Ovary (tissue), 10 donors: ENCODE results near the gene RAB31. TPM values are rescaled to one million over a fixed set of nuclear protein-coding genes. Genes with fewer than 3 reads are reported as not detected.

Source experiments
- DNase-seq, 5 donors: peaks; one replicate each; pipeline ENCODE4 v3.0.0-alpha.2; 2019 to 2020
- H3K27ac ChIP-seq, 2 donors: fragments of 200-600 bp; one replicate each; pipeline versions ENCODE4 v1.5.1 to v1.8.0; 2019 to 2022
- H3K27me3 ChIP-seq: fragments of 200-600 bp; one replicate; pipeline ENCODE4 v1.8.0; 2022
- H3K36me3 ChIP-seq: fragments of 200-600 bp; sonication (generic); one replicate; pipeline ENCODE4 v1.5.1; 2019
- H3K4me1 ChIP-seq: one replicate; pipeline ENCODE4 v1.8.1; 2013; ENCODE audit warnings: mild to moderate bottlenecking, moderate library complexity; ENCODE audit not compliant: insufficient read depth
- H3K4me3 ChIP-seq: fragments of 200-600 bp; sonication (generic); one replicate; pipeline ENCODE4 v1.5.1; 2017
- H3K9me3 ChIP-seq, 2 donors: fragments of 200-600 bp in 1 of 2; sonication (generic) in 1 of 2; one replicate each; pipeline versions ENCODE4 v1.5.1 to v1.8.1; 2013 to 2019; ENCODE audit warnings: mild to moderate bottlenecking in 1 of 2, moderate library complexity in 1 of 2
- EP300 ChIP-seq: sonication (generic); formaldehyde crosslinking; IDR thresholded peaks from one replicate; pipeline ENCODE4 v1.6.1; 2017; ENCODE audit warnings: antibody characterized with exemption
- POLR2A ChIP-seq: fragments of 450-650 bp; IDR thresholded peaks from one replicate; pipeline ENCODE4 v1.6.1; 2017; ENCODE audit warnings: antibody characterized with exemption, mild to moderate bottlenecking, moderate library complexity
- WGBS, 3 donors: extraction: QIAGEN DNeasy Blood & Tissue Kit in 1 of 3; methylation state at CpG; one replicate each; pipeline versions ENCODE4 v1.1.5 to v1.1.7; 2013 to 2017; 5-methylcytosine and 5-hydroxymethylcytosine counted together
- intact Hi-C, 4 donors: fragments of 100-400 bp; cut with DNase I; formaldehyde crosslinking; loops; one replicate each; pipeline versions ENCODE4 v1.11.0 to v1.15.1; 2022 to 2023
- long read RNA-seq, 3 donors: library from polyadenylated mRNA in 2 of 3; unstranded in 2 of 3; transcript quantifications; one replicate each; pipeline ENCODE4 v2.0.0 and lab custom pipeline, GENCODE V29; 2021 to 2026
- polyA plus RNA-seq, 2 donors: library from polyadenylated mRNA; stranded (reverse); fragments of 200-250 nt in 1 of 2; fragments of 350-450 nt in 1 of 2; fragmentation: Illumina TruSeq in 1 of 2; extraction: RNeasy Lipid Tissue Mini Kit (QIAGEN cat#74804) in 1 of 2; gene quantifications; one replicate each; pipeline ENCODE4 v1.2.3, GENCODE V29; 2013 to 2014
- total RNA-seq, 7 donors: library from RNA; depleted of rRNA in 2 of 7; stranded (reverse); fragments of >200 nt in 2 of 7; fragmentation: NEBNext Ultra II Directional in 3 of 7; extraction: Animal tissue kit (Norgen Biotek cat#: 25700) in 3 of 7; gene quantifications; one replicate each; pipeline versions ENCODE4 v1.1.0 to v1.2.4, GENCODE V29; 2016 to 2023
- TF ChIP-seq, protein P1 (sequence below), 3 donors: fragments of 450-650 bp in 2 of 3; fragments of 200-600 bp in 1 of 3; IDR thresholded peaks; one replicate each; pipeline versions ENCODE4 v1.5.1 to v1.8.0; 2016 to 2022; ENCODE audit warnings: antibody characterized with exemption in 3 of 3, mild to moderate bottlenecking in 1 of 3
- donor health status: DM: no; HTN: no; CAD: no; lungs with moderate emphysema.
- donor health status: DM: no; HTN: no; CAD: no.
- donor health status: Bipolar disorder and iron deficiency.
- donor health status: DM: yes; HTN: yes; CAD: no.
- donor health status: DM: no; HTN: no; CAD: no.
- donor health status: DM: yes; HTN: yes; CAD: no.

RAB31 gene, protein sequence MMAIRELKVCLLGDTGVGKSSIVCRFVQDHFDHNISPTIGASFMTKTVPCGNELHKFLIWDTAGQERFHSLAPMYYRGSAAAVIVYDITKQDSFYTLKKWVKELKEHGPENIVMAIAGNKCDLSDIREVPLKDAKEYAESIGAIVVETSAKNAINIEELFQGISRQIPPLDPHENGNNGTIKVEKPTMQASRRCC
- 100 to 1,000 TPM in 3 of 7 donors, 10 to 100 TPM in 4; 37.9 to 188 (median 62.8) TPM for total RNA-seq
- 100 to 1,000 TPM in 1 of 2 donors, 10 to 100 TPM in 1; 44.3 to 163 TPM for polyA plus RNA-seq
- long read RNA-seq, donor 1, full-length matches to known transcripts: 103 of 181 reads
- long read RNA-seq, donor 1, partial matches to known transcripts: 50 of 181 reads
- long read RNA-seq, donor 1, other reads (novel, unspliced or antisense): 28 of 181 reads
- long read RNA-seq, donor 2, full-length matches to known transcripts: 4 of 4 reads
- long read RNA-seq, donor 2, partial matches to known transcripts: 0 of 4 reads
- long read RNA-seq, donor 2, other reads (novel, unspliced or antisense): 0 of 4 reads
- long read RNA-seq, donor 3, full-length matches to known transcripts: 502 of 532 reads
- long read RNA-seq, donor 3, partial matches to known transcripts: 4 of 532 reads
- long read RNA-seq, donor 3, other reads (novel, unspliced or antisense): 26 of 532 reads

DNA sequence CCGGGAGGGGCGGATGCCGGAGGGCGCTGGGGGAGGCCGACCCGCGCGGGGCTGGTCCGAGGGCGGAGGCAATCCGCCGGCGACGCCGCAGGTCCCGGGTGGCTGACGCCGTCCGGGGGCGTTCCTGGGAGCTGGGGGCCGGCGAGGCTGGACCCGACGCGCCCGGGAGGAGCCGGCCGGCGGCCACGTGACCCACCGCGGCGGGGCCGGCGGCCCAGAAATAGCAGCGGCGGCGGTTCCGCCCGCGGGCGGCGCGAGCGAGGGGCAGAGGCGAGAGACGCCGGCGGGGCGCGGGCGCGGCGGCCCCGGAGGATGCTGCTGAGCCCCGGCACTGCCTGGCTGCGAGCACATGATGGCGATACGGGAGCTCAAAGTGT lies at the start of gene RAB31:
Gene RAB31, plus strand, starts transcription at position 245 of the 377 bp plus-strand sequence. Its CDS starts 105 bp downstream, at position 350.
- 0% methylated on average over 4 to 59 of the region's 59 CpGs for WGBS, 3 donors
- no peaks in the 10 kb centered on the region for H3K9me3 ChIP-seq
- DNase-seq: peak; percentile 84 to 90 (median 86)
- TF ChIP-seq, protein P1, sequence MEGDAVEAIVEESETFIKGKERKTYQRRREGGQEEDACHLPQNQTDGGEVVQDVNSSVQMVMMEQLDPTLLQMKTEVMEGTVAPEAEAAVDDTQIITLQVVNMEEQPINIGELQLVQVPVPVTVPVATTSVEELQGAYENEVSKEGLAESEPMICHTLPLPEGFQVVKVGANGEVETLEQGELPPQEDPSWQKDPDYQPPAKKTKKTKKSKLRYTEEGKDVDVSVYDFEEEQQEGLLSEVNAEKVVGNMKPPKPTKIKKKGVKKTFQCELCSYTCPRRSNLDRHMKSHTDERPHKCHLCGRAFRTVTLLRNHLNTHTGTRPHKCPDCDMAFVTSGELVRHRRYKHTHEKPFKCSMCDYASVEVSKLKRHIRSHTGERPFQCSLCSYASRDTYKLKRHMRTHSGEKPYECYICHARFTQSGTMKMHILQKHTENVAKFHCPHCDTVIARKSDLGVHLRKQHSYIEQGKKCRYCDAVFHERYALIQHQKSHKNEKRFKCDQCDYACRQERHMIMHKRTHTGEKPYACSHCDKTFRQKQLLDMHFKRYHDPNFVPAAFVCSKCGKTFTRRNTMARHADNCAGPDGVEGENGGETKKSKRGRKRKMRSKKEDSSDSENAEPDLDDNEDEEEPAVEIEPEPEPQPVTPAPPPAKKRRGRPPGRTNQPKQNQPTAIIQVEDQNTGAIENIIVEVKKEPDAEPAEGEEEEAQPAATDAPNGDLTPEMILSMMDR (IDR thresholded peaks at IDR 0.05): no peak
- peak; percentile 72 for TF ChIP-seq POLR2A
- H3K4me3 ChIP-seq: peak within 1 kb of the TSS; percentile 90
- no peaks in the 10 kb centered on the region for H3K36me3 ChIP-seq
- peak within 1 kb of the TSS; percentile 86 to 96 for H3K27ac ChIP-seq
- H3K4me1 ChIP-seq: peaks cover 10% of the 10 kb centered on the region
- intact Hi-C loops: loop anchor here in 2 of 4 donors (10.0 kb wide), 3 partner anchors 67 to 217 kb away; partner anchors contain the start of gene VAPA (in 1 of the 2)
- no peaks in the 10 kb centered on the region for H3K27me3 ChIP-seq

DNA sequence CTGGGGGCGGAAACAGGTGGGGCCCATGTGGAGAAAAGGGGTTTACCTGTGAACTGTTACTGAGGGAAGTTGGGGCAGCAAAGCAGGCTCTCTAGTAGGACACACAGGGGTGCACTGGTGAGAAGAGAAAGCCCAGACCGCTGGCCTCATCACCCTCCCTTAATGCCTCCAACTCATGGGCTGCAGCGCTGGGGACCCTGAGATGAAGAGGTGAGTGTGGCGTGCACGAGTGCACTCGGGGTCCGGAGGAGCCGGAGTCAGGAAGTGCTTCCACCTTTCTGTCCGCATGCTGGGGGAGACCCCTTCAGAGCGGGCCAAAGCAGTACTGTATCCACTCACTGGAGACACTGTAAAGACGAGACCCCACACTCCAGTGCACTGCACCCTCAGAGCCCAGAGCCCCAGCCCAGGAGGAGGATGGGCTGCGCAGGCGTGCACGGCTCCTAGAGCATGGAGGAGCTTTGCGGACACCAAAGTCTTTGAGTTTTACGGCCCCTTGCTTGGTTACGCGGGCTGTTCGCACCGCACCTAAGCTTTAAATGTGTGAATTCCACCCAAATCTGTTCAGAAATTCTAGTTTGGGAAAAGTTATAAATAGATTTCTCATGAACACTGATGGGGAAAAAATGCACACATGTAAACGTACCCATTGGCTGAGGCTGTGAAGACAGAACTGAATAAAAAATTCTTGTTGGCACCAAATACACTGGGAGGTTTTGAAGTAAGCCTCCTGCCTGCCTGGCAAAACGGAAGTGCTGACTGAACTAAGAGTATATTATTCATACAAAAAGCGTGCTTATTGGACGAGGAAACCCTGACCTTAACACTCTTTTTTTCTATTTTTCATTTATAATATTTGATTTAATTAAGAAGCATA lies 48.4 kb upstream of the RAB31 start:
- intact Hi-C loops: no loop called here
- H3K36me3 ChIP-seq: no peaks in the 10 kb centered on the region
- WGBS, 3 donors: 89 to 90% (median 89%) methylated on average over 23 to 24 of the region's 24 CpGs
- DNase-seq: no peak
- no peaks in the 10 kb centered on the region for H3K4me1 ChIP-seq
- no peak overlapping the region for H3K4me3 ChIP-seq
- H3K27ac ChIP-seq: no peak overlapping the region
- no peaks in the 10 kb centered on the region for H3K27me3 ChIP-seq
- H3K9me3 ChIP-seq: no peaks in the 10 kb centered on the region
- TF ChIP-seq POLR2A: no peak
- TF ChIP-seq, protein P1 (IDR thresholded peaks at IDR 0.05): no peak
- TF ChIP-seq EP300: no peak

DNA sequence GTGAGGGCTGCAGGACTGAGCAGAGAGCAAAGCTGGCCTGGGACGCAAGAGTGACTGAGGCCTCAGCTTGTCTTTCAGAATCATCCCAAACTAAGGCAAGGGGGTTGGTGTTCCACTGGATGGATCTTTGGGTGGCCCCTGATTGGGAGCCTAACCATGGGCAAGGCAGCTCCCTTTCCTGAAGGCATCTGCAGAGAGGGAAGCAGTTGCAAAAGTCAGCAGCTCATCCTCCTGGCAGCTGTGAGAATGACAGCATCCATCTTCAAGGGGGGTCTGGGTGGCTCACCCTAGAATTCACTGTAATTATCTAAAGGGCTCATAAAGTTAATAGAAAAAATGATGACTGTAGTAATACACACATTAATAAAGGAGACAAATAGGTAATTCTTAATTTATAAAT lies 46.5 kb upstream of the RAB31 start:
- Histone ChIP-seq H3K4me3 (no peak overlapping the region), H3K9me3 (no peaks in the 10 kb centered on the region), H3K4me1 (no peaks in the 10 kb centered on the region), H3K27me3 (no peaks in the 10 kb centered on the region), H3K36me3 (no peaks in the 10 kb centered on the region), H3K27ac (no peak overlapping the region)
- DNase-seq: no peak
- 84 to 98% (median 92%) methylated on average over 1 of the region's 1 CpG for WGBS, 3 donors
- intact Hi-C loops: no loop called here
- no peak for TF ChIP-seq EP300
- TF ChIP-seq, protein P1 (IDR thresholded peaks at IDR 0.05): no peak
- no peak for TF ChIP-seq POLR2A

DNA sequence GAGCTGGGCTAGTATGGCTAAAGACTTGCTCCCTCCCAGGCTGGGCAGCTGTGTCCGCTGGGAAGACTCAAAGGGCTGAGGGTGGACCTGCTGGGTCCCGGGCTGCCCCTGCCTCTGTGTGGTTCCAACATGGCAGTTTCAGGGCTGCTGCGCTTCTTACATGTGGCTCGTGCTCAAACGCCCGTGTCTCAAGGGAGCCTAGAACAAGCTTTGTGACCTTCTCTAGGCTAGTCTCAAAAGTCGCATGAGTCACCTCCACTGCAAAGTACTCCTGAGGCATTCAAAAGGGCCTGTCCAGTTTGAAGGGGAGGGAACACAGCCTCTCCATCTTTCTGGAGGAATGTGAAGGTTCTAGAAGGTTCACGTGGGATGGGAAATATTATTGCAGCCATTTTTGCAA lies 44.7 kb upstream of the RAB31 start:
- DNase-seq: no peak
- no peaks in the 10 kb centered on the region for H3K9me3 ChIP-seq
- no peaks in the 10 kb centered on the region for H3K36me3 ChIP-seq
- intact Hi-C loops: no loop called here
- no peaks in the 10 kb centered on the region for H3K4me1 ChIP-seq
- no peak overlapping the region for H3K4me3 ChIP-seq
- no peaks in the 10 kb centered on the region for H3K27me3 ChIP-seq
- no peak for TF ChIP-seq POLR2A
- no peak for TF ChIP-seq EP300
- TF ChIP-seq, protein P1 (IDR thresholded peaks at IDR 0.05): no peak
- H3K27ac ChIP-seq: no peak overlapping the region
- 86 to 90% (median 89%) methylated on average over 8 of the region's 8 CpGs for WGBS, 3 donors
